Measurements from ENCODE around the gene LCOR.
"Not testable (repeated sequence)": the region's sequence is repeated elsewhere in the genome, so short reads cannot be mapped to it uniquely, and the experiment has no call there.

LCOR gene

DNA sequence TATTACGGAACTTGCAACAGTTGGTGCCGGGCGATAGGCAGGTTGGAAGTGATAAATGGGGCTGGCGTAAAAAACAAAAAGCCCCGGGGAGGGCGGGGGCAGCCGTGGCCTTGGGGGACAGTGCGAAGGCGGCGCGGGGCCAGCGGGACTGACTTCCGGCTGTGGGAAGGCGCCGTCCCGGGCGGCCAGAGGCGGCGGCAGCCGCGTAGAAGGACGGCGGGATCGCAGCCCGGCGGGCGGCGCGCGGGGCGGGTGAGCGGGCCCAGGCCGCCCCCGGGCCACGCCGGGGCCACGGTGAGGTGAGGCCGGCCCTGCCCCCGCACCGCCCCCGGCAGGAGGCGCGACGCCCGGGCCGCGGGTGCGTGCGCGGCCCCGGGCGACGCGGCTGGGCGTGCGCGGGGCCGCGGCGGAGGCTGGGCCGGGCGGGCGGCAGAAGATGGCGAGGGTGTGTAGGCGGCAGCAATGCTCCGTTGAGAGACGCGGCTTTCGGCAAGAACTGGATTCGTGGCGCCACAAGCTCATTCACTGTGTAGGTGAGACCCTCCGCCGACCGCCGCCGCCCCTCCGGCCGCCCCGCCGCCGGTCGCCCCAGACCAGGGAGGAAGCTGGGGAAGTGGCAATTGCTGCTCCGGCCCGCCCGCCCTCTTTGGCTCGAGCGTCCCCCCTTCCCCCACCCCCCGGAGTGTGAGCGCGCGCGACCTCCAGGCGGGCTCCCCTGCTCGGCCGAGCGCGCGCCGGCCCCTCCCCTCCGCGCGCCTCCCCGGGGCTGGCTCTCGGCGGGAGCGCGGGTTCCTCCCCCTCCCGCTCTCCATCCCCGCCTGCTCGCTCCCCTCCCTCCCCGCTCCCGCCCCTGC, at the start of gene LCOR:
TSS of gene LCOR (plus strand) at position 432 of the 854 bp plus-strand sequence. CDS start 116,760 bp downstream, outside the sequence.
- peak; percentile 46 for DNase-seq (ENCODE audit: low read depth, low spot score)

DNA sequence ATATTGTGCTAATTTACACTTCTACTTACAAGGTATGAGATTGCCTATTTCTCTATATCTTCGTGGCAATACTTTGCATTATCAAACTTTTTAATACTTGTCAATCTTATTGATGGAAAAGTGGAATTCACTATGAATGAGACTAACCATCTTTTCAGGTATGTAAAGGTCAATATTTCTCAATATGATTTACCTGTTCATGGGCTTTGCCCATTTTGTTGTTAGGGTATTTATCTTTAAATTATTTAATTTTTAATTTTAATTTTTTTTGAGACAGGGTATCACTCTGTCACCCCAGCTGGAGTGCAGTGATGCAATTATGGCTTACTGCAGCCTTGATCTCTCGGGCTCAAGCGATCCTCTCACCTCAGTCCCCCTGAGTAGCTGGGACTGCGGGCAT, 47.8 kb upstream of the LCOR start:
- DNase-seq (ENCODE audit: low read depth, low spot score) = no peak

DNA sequence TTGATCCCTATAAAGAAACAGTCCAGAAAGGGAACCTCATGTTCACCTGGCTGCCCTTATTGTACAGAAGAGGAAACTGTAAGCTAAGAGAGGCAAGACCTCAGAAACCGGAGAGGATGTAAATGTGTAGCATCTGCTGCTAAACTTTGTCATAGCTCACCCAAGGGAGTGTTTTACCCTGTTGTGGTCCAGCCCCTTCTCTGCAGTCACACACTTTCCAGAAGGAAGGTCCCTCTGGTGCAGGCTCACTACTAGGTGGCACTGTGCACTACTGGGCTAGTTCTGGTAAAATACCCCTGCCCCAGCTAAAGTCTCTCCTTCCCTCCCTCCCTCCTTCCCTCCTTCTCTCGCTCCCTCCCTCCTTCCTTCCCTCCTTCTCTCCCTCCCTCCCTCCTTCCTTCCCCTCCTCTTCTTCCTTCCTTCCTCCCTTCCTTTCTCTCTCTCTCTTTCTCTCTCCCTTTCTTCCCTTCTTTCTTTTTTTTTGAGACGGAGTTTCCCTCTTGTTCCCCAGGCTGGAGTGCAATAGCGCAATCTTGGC, 42.5 kb upstream of the LCOR start:
- no peak for DNase-seq (ENCODE audit: low read depth, low spot score)

DNA sequence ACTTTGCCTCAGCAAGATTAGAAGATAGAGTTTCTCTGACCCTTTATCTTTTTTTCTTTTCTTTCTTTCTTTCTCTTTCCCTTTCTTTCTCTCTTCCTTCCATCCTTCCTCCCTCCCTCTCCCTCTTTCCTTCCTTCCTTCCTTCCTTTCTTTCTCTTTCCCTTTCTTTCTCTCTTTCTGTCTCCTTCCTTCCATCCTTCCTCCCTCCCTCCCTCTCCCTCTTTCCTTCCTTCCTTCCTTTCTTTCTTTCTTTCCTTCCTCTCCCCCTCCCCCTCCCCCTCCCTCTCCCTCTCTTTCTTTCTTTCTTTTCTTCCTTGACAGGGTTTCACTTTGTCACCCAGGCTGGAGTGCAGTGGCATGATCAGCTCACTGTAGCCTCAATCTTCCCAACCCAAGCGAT, 40.2 kb upstream of the LCOR start:
- DNase-seq (ENCODE audit: low read depth, low spot score) = no peak

DNA sequence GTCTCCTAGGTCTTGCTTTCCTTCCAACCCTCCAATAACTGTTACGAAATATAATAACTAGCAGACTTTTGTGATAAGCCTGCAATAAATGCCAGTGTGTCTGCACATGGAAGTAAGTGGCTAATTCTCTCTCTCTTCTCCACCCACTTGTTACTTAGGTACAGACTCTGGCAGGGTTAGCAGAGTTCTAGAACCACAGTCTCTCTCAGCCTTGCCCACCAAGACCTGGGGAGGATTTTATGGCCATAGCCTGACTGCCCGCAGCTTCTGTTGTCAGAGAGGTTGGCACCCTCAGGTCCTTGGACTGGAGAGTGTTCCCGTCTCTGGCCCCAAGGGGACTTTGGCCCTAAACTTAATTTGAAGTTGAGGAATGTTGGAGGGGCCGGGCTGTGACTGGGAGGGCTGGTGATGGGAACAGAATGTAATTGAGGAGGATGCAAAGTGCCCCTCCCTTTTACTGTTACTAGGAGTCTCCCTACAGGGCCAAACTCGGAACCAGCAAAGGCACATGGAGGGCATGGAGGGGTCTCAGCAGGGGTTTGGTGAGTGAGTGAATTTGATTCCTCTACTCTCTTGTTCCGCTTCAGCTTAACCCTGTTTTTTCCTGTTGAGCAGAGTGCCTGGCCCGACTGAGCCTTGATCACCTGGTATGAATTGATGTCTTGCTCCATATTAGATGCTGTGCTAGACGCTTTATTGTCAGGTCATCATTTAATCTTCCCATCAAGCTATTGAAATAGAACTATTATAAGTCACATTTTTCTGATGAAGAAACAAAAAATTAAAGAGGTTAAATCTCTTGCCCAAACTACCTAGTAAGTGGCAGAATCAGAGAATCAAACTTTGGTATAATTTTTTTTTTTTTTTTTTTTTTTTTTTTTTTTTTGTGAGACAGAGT, 37.0 kb upstream of the LCOR start:
- DNase-seq (ENCODE audit: low read depth, low spot score) = no peak

DNA sequence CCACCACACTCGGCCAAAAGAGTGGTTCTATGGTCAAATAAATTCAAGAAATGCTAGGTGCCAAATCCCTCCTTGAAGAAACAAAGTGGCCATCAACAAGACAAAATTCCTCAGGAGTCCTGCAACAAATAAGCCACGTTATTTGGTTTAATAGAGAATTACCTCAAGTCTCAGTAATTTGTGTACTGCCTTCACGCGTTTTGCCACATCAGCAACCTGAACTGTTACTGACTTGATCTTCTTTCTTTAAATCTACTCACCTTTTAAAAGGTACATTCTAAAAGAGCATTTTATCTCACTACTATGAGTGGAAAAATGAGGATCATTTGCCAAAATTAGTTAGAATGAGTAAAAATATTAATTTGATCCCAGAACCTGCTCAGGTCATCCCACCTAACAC, 34.6 kb upstream of the LCOR start:
- DNase-seq (ENCODE audit: low read depth, low spot score) = no peak

DNA sequence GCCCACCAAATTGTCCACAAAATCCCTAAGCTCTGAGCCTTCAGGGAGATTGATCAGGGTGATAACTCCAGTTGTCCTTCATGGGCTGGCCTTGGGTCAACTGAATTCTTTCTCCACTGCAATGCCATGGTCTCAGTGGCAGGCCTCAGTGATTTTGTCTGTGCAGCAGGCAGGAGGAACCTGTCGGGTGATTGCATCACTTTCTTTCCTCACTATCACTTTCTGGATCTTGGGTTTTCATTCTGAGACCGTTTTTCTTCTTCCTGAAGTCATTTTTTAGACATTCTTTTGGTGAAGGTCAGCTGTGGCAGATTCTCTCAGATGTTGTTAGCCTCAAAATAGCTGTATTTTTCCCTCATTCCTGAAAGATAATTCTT, 28.8 kb upstream of the LCOR start:
- DNase-seq (ENCODE audit: low read depth, low spot score) = no peak

DNA sequence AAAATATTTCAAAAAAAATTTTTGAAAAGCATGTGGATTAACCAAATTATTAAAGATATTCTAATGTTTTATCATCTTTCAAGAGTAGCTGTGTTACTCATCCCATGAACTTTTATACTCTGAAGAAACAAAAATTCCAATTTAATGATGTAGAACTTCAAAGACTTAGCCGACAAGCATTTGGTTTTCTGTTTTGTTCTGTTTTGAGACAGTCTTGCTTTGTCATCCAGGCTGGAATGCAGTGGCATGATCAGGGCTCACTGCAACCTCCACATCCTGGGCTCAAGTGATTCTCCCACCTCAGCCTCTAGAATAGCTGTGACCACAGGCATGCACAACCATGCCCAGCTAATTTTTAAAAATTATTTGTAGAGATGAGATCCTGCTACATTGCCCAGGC, 17.8 kb upstream of the LCOR start:
- DNase-seq (ENCODE audit: low read depth, low spot score) = no peak

DNA sequence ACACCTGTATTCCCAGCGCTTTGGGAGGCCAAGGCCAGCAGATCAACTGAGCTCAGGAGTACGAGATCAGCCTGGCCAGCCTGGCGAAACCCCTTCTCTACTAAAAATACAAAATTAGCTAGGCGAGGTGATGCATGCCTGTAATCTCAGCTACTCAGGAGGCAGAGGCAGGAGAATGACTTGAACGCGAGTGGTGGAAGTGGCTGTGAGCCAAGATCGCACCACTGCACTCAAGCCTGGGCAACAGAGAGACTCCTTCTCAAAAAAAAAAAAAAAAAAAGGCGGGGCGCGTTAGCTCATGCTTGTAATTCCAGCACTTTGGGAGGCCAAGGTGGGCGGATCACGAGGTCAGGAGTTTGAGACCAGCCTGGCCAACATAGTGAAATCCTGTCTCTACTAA, 13.1 kb upstream of the LCOR start:
- DNase-seq (ENCODE audit: low read depth, low spot score) = not testable (repeated sequence)

DNA sequence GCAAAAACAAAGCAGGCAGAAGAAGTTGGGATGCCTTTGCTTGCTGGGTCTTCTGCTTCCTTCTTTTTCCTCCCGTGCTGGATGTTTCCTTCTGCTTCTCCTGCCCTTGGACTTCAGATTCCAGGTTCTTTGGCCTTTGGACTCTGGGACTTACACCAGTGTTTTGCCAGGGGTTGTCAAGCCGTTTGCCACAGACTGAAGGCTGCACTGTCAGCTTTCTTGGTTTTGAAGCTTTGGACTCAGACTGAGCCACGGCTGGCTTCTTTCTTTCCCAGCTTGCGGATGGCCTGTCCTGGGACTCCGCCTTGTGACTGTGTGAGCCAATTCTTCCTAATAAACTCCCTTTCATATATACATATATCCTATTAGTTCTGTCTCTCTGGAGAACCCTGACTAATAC, 11.3 kb upstream of the LCOR start:
- DNase-seq (ENCODE audit: low read depth, low spot score) = no peak

DNA sequence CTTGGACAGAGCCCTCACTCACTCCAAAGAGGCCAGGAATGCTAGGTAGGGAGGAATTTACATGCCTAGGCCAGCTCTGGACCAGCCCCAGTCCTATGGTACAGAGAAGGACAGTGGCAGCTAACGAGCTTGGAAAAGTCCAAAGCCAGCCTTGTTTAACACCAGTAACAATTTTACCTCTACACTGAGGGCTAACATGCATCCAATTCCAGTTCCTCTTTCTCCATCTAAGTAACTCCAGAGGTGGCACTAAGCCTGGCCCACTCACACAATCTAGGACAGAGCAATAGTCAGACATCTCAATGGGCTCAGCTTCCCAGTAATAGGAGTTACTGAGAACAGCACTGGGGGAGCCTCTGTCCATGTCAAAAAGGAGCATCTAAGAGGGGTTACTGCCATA, 5.7 kb upstream of the LCOR start:
- no peak for DNase-seq (ENCODE audit: low read depth, low spot score)

DNA sequence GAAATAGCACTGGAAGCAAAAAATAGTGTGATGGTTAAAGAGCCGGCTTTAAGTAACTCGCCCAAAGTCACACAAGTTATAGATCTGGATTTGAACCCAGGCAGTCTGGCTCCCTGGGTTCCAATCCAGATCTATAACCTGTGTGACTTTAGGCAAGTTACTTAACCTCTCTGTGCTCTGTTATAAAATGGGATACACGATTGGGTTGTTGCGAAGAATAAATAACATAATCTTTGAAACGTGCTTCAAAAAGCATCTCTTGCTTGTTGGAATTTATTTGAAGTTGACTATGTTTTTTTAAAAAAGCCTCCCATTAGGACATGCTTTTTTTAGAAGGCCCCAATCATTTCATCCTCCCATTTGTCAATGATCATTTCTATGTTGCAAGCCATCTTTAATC, 3.5 kb upstream of the LCOR start:
- no peak for DNase-seq (ENCODE audit: low read depth, low spot score)

DNA sequence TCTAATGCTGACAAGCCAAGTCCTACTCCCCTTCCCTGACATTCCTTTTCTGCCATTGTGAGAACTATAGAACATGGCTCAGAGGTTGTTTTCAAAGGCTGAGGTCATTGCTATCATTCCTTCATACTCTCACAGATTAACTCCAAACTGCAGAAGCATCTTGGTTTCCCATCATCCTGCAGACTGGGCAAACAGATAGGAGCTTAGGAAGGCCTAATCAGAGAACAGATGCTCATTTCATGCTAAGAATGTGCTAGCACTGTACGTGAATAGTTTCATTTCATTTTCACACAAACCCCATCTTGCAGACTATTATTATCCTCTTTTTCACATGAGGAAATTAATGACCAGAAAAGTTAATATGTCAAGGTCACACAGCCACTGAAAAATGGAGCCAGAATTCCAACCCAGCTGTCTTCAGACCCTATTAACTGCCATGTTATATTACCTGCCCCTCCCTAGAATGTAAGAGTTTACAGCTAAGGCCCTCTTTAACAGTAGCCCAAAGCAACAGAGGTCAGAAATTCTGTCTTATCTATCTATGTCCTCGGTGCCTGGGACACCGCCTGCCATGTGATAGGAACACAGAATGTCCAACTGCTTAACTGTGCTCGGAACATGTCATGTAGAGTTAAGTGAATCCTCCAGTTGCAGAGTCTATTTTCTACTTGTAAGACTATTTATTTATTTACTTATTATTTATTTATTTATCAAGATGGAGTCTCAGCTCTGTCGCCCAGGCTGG, 2.9 kb upstream of the LCOR start:
- no peak for DNase-seq (ENCODE audit: low read depth, low spot score)

DNA sequence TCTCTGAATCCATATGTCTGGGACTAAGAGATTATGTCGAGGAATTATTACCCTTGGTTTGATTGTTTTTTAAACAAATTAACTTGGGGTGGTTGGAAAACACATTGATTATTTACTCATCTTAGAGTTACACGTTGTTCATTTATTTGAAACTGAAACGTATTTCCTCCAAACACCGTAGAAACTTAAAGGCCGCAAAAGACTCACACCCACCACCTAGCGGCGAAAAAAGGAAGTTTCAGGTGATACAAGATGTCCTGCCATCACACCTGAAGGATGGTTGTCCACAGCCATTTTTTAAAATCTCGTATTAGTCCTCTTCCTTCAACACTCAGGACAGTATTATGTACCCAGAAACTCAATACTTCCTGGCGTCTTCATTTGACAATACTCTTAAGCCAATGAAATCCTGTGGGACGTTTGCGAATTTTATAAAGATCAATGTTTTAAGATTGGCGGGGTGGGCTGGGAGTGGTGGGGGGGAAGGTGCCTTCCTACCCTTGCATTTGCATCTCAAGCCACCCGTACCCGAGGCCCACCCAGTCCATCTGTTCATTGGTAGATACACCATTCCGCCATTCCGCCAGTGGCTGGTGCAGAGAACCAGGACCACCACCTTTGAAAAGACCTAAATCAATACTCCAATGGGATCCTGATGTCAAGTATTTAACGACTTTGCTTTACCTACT, 1.4 kb upstream of the LCOR start:
- peak; percentile 45 for DNase-seq (ENCODE audit: low read depth, low spot score)

DNA sequence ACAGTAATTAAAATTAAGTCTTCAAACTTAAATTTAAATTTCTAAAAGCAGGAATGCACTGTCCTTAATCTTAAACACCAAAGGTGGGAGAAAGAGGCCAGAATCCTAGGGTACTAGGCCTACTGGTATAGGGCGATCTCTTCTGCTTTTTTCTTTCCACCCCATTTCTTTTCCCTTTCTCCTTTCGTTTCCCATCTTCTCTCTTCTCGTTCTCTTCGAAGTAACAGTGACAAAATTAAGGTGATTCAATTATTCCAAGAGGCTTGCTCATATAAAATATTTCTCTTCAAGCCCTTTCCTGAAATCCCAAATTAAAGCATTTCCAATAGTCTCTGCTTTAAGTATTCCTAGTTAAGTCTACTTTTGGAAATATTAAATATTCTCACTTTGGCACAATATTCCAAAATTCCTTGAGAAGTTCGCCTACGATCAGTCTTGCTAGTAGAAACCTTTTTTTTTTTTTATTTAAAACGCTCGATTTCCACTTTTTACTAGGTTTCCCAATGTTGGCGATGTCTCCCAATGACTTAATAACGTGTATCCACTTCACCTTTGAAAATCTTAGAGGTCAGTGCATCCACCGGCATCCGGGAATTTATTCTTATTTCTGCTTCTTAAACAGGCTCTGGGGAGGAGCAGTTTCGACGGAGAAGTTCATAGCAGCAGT, 765 bp upstream of the LCOR start:
- DNase-seq (ENCODE audit: low read depth, low spot score) = no peak

DNA sequence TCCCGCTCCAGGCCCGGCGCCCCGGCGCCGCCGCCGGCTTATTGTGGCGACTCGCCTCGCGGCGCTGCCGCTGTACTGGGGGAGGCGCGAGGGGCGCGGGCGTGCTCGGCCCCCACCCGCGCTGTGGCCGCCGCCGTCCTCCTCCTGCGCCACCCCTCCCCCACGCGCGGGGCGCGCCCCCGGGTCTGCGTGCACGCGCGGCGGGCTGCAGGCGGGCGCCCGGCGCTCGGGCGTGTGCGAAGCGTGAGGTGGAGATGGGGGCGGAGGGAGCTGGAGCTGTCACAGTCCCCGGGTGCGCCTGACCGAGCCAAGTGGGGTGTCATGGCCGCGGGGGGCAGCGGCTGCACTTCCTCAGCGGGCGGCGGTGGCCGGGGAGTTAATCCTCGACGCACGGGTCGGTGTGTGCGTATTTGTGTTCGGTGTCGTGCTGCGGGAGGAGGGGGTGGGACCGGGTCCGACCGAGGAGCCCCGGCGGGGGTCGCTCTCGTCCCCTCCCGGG, 672 bp downstream of the LCOR start:
- peak; percentile 44 for DNase-seq (ENCODE audit: low read depth, low spot score)

DNA sequence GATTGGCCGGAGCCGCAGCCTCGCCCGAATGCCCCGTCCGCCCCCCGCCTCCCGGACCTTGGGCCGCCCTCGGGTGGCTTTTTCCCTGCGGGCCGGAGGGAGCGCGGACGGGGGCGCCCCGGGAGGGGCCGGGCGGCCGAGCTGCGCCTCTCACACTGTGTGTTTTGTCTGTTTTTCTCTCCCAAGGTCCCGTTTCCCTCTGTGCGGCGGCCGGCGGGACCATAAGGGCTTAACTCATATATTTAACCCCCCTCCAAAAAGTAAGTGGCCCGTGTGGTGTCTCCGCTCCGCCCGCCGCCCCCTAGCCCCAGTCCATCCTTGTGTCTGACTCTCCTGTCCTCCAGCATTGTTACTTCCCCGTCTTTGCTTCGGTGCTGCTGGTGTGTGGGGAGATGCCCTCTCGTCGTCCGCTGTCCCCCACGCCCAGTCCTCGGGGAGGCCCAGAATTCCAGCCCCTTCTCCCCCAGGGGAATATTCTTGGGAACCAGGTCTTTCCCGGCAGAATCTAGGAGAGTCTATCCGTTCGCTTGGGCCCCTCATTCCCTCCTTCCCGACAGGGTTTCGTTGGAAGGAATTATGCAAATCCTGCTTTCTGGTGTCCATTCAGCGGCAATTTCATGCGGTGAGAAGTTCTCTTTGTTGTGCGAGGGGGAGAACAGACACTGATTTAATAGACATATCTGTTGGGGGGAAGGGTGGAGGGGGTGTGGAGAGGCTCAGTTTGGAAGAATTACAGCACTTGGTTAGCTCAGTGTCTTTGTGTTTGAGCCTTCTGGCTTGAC, 1.3 kb downstream of the LCOR start:
- no peak for DNase-seq (ENCODE audit: low read depth, low spot score)

DNA sequence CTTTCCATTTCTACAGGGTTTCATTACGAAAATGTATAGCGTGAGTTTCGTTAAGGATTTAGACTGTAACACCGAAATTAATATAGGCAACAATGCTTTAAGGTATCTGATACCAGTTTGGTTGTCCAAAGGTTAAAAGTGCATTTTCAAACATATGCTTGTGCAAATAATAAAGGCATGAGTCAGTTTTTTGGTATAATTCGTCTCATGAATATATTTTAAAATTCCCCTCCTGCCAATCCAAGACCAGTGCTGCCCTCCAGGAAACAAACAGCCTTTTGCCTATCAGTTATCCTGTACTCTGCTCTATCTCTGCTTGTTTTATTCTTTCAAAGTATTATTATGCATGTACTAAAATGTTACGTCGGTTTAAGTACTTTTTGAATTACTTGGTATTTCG, 2.0 kb downstream of the LCOR start:
- DNase-seq (ENCODE audit: low read depth, low spot score) = no peak

DNA sequence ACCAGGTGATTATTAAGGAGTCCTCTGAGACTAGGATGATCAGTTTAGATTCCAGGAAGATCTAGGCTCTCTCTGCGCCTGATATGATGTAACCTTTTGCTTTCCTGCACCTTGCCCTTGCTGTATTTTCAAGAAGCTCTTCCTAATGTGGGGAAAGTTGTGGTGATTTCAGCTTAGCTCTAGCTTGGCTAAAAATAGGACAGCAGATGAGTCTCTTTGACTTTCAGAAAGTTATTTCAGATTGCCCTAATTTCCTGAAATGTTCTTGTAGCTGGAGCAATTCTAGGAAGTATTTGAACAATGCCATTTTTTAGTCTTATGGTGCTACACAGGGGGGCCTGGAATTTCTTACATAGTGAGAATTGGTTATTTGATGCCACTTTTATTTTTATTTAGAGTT, 3.8 kb downstream of the LCOR start:
- DNase-seq (ENCODE audit: low read depth, low spot score) = no peak

DNA sequence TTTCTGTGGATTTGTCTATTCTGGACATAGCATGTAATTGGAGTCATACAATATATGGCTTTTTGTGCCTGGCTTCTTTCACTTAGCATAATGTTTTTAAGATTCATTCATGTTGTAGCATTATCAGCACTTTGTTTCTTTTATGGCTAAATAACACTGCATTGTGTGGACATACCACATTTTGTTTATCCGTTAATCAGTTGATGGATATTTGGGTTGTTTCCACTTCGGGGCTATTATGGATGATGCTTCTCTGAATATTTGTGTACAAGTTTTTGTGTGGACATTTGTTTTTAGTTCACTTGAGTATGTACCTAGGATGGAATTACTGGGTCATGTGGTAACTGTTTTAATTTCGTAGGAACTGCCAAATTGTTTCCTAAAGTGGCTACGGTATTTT, 6.4 kb downstream of the LCOR start:
- DNase-seq (ENCODE audit: low read depth, low spot score) = no peak

All from smooth muscle cell of the brain vasculature (primary cell).